GF-D8 (cell line): ENCODE measurements around the gene HOXC4.

Source experiments
- DNase-seq: peaks from one replicate; lab custom pipeline; 2025; lab: John Stamatoyannopoulos, UW

HOXC4 gene

GRCh38 chr12:54016051-54016450 lies 37.6 kb upstream of the HOXC4 start:
- no peak for DNase-seq

GRCh38 chr12:54016478-54016964 lies 37.1 kb upstream of the HOXC4 start:
- DNase-seq = no peak

GRCh38 chr12:54017027-54017788 lies 36.4 kb upstream of the HOXC4 start:
- no peak for DNase-seq

GRCh38 chr12:54017878-54018467 lies 35.7 kb upstream of the HOXC4 start:
- DNase-seq = no peak

- no peak for DNase-seq
These were observed 35.1 kb upstream of the HOXC4 start for GRCh38 chr12:54018468-54018984.

- no peak for DNase-seq
These were observed 34.4 kb upstream of the HOXC4 start for GRCh38 chr12:54019091-54019811.

- DNase-seq = no peak
These were observed 33.6 kb upstream of the HOXC4 start for GRCh38 chr12:54019924-54020590.

GRCh38 chr12:54020591-54021405 lies 32.8 kb upstream of the HOXC4 start:
- DNase-seq = no peak

GRCh38 chr12:54021432-54022013 lies 32.1 kb upstream of the HOXC4 start:
- no peak for DNase-seq

GRCh38 chr12:54022960-54023884 lies 30.4 kb upstream of the HOXC4 start:
- no peak for DNase-seq

- no peak for DNase-seq
These were observed 29.5 kb upstream of the HOXC4 start for GRCh38 chr12:54024127-54024526.

- DNase-seq = no peak
These were observed 28.9 kb upstream of the HOXC4 start for GRCh38 chr12:54024581-54025305.

GRCh38 chr12:54025499-54026405 lies 27.9 kb upstream of the HOXC4 start:
- DNase-seq = no peak

GRCh38 chr12:54026640-54027441 lies 26.8 kb upstream of the HOXC4 start:
- DNase-seq = no peak

- DNase-seq = no peak
These were observed 26.2 kb upstream of the HOXC4 start for GRCh38 chr12:54027442-54027786.

- DNase-seq = no peak
These were observed 25.1 kb upstream of the HOXC4 start, which contains the start of gene HOXC6 for GRCh38 chr12:54028314-54029201. HOXC6 (plus strand) TSS chr12:54028440; CDS start chr12:54028522, 82 bp downstream.
